GM18520 (cell line): ENCODE measurements around the gene SRBD1.
"Not testable (repeated sequence)": the region's sequence is repeated elsewhere in the genome, so short reads cannot be mapped to it uniquely, and the experiment has no call there.

Experiments
- ATAC-seq: cut with Tn5 transposase; IDR thresholded peaks from one replicate; pipeline ENCODE4 v1.9.1; 2021; ENCODE audit not compliant: unreplicated experiment

The SRBD1 gene

DNA sequence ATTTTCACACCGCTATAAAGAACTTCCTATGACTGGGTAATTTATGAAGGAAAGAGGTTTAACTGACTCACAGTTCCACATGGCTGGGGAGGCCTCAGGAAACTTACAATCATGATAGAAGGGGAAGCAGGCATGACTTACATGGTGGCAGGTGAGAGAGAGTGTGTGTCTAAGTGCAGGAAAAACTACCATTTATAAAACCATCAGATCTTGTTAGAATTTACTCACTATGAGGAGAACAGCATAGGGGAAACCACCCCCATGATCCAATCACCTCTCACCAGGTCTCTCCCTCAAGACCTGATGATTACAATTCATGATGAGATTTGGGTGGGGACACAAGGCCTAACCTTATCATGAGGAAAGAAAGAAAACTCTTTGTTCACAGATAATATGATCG is 174.6 kb downstream of the SRBD1 start:
- no peak for ATAC-seq

DNA sequence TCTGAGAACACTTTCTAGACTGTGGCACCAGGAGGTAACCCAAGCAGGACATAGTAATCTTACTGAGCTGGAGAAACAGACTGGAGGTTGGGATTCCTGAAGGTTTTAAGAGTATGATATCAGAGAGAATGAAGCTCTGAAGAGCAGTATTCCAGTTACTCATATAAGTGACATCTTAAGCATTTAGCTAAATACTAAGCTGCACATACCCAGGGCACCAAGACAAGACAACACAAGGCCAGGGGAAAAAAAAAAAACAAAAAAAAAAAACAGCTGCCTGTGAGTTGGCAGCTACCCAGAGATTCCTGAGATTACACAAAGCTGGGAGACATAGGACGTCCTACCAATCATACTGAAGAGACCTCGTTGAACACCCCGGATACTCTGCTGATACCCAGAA is 175.8 kb downstream of the SRBD1 start:
- ATAC-seq, result no peak

DNA sequence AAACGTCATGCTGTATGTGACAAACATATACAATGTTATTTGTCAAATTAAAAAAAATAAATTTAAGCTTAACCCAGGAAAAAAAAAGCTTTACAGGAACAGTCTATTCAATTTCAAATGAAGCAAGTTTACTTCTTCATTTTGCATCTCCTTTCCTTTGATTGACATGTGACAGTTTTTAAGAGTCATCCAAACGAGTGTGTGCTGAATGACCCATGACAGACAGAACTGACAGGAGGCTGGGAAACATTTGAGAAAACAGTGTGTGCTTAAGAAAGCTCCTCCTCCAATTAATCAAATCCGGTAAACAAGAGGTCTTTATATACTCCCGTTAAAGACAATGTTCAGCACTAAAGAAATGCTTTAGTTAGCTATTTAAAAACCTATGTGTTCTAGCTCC is 177.7 kb downstream of the SRBD1 start:
- no peak for ATAC-seq

DNA sequence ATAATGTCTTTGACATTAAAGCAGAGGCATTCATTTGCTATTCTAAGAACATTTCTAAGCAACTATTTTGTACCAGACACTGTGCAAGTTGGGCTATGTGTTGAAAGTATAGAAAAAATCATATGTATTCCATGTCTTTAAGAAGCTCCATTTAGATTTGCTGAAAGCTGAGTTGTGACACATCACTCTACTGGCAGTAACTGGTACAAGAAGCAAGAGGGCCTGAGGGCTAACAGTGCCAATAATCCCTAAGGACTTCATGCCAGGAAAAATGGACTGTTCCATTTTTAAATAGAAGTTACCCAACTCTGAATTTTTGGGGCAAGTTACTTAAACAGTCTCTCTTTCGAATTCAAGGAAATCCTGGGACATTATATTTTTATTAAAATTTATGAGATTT is 178.7 kb downstream of the SRBD1 start:
- ATAC-seq, result no peak

DNA sequence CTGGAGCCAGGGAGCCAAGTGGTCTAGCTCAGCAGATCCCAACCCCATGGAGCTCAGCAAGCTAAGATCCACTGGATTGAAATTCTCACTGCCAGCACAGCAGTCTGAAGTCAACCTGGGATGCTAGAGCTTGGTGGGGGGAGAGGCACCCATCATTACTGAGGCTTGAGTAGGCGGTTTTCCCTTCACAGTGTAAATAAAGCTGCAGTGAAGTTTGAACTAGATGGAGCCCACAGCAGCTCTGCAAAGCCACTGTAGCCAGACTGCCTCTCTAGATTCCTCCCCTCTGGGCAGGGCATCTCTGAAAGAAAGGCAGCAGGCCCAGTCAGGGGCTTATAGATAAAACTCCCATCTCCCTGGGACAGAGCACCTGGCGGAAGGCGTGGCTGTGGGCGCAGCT is 185.0 kb downstream of the SRBD1 start:
- ATAC-seq, result not testable (repeated sequence)

DNA sequence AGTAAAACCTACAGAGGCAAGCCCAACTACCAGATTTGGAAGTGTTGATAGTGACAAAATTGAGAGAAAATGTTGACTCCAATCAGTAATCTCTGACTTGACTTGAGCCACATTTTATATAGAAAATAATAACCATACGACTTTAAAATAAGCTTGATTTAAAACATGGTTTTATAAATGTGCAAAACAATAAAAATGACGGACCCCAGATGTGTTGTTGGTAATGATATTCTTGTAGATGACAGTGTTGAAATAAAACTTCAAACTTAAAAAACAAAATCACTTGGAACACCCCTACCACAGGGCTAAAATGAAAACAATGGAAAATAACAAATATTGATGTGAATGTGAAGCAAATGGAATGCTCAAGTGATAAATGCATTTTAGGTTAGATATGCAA is 188.1 kb downstream of the SRBD1 start:
- no peak for ATAC-seq

DNA sequence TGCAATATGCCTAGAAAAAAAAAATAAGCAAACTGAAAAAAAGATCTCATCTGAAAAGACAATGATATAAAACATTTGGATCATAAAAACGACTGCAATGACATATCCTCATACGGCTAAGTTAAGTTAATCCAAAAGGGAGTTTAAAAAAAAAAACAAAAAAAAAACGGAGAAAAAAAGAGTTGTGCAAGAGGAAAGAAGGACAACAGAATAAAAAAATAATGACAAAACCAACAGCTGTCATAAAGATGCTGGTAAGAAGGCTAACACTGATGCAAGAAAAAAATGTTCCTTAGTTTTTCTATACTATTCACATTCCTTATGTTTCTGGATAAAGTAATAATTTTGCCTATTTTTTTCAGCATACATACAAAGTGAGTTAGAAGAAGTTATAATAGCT is 192.5 kb downstream of the SRBD1 start:
- ATAC-seq, result no peak

DNA sequence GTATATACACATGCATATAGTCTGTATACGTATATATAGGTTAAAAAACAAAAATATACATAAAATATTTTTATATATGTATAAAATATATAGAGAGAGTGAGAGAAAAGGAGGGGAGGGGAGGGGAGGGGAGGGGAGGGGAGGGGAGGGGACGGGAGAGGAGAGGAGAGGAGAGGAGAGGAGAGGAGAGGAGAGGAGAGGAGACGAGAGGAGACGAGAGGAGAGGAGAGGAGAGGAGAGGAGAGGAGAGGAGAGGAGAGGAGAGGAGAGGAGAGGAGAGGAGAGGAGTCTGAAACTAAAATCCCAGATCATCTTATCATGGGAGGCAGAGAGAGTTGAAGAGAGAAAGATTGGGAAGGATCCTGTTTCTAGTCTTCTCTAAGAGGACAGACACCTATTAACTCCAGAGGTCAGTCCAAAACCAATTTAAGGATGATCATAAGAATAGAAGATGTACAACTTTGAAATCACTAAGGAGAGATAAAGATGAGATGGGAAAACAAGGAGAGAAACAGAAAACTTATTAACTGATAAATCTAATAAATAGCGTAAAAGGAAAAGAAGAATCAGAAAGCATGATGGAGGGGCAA is 195.4 kb downstream of the SRBD1 start:
- no peak for ATAC-seq

DNA sequence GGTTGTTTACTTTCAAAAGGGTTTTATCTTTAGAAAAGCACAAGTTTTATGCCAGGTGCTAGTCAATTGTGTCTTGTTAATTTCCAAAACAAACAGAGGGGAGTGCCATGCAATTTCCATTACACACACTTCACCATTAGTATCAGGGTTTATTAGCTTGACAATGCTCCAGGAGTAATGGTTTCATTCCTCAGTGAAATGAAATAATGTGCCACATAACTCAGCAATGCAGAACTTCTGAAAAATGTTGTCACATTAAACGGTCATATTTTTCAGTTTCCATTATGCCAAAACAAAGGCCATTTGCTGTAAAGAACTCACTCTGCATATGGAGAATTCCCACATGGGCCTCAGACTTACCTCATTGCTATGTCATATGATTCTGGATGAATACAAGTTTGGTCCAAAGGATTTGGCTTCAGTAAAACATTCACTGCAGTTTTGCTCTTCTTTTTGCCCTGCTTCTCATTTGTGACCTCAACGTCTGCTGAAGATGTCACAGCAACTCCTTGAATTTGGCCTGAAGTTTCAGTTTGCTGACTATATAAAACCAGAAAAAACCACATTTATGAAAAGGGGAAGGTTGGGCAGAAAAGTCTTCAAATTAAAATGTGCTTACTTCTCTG is 198.2 kb downstream of the SRBD1 start:
- ATAC-seq, result no peak

DNA sequence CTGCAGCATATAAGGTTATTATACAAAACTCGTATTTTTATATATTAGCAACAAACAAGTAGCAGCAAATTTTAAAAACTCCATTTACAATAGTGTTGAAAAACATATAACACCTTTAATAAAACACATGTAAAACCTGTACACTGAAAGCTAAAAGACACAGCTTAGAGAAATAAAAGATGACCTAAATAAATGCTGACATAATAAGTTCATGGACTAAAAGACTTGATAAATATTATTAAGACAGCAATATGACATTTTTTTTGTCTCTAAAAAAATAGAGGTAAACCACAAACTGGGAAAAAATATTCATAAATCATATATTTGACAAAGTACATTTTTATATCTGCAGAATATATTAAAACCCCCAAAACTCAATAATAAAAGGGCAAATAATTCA is 201.4 kb downstream of the SRBD1 start:
- no peak for ATAC-seq

DNA sequence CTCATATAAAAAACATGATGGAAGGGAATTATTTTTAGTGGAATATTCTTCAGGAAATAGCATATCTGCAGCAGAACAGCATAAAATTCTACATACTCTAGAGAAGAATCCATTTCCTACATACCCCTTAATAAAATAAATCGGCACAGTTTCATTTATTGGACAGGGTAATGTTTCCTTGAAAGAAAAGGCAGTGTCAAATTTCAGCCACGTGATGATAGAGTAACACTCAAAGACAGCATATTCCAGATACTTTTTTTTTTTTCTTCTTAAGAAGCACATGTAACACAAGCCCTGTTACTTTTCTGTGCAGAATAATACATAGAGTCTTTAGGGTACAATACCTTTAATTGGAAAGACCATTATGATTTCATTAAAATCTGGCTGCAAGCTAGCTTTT is 204.4 kb downstream of the SRBD1 start:
- no peak for ATAC-seq

DNA sequence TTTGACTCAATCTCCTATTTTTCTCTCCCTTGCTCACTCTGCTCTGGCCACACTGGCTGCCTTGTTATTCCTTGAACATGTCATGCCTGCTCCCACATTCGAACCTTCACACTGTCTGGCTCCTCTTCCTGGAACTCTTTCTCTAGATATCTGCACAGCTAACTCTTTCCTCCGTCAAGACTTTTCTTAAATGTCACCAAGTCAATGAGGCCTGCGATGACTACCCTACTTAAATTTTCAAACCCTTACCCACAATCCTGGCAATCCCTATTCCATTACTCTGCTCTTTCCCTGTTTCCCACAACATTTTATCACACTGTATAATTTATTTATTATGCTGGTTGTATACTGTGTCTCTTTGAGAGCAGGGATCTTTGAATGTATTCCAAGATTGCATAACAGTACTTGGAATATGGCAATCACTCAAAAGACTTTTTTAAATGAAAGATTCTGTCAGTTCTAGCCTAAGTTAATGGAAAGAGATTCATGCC is 206.2 kb downstream of the SRBD1 start:
- ATAC-seq, result no peak

DNA sequence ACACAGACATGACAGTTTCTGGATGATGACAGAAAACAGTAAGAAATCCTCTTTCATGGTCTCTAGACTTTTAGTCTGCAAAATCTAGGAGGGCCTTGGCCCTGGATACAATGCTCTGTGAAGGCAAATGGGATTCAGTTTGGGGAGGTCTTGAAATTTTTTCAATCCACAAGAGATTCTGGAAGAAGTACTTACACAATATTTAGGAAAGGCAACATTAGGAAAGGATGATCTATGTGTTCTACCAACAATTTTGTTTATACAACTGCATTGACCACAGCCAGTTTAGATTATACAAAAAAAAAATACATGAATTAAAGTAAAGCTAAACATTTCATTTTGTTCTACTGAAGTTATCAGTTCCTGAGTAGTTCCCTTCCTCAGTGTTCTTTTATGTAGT is 208.0 kb downstream of the SRBD1 start:
- ATAC-seq, result no peak

DNA sequence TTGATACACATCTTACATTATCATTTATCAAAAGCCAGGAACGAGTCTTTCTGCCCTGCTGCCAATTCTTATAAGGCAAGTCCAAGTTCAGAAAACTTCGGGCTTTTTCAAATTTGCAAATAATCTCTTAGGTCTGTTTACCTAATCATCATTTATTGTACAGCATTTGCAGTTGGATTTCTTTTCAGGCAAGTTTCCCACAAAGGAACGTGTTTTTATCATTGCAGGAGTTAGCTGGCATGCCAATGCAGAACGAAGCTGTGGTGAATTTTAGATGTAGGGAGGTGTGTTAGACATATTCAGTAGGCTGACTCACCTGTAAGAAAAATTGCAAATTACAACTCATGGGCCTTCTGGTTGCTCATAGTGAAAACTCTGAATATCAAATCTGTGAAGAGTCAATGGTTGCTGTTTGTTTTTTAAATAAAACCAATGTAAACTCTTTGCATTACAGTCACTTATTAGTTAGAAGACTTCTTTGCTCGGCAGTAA is 209.6 kb downstream of the SRBD1 start:
- no peak for ATAC-seq

DNA sequence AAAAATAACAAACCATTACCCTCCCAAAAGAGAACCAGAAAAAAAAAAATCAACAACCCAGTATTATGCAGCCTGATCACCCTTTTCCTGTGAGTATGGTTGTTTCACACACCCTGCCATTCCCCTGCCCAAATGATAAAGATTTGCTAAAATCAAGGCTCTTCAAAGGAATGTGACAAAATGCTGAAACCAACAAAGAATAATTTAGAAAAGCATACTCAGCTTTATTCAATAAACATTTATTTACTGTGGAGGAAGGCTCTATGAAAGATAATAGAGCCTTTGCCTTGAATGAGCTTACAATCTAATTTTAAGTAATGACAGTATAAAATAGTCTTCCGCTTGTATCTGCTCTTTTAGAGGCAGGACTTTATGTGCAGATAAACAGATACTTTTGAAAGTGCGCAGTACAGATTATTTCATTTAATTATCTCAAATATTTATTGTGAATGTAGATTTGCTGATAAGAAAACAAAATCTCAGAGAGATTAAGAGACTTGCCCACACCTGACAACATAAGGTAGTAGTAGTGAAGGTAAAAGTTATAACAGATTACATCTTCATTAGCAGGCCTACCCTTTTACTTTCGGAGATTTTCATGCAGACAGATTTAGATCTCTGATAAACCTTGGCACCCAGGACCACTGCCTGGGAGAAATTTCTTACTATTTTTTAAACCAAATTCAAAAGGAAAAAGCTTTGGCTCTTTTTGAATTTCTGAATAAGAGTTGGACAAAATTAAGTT is 211.9 kb downstream of the SRBD1 start:
- no peak for ATAC-seq

DNA sequence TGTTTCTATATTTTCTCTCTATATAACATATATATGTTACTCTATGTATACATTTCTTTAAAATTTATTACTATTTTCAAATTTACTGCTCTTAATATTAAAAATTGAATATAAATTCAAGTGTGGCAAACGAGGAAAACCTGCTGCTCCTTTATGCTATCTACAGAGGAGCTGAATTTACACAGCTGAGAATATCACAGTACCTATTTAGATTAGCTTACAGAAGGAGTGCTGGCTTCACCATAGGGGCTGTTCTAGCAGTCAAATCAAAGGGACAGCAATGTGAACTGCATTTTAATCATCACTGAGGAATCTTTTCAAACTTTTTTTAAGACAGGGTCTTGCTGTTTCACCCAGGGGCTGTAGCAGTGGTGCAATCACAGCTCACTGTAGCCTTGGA is 213.8 kb downstream of the SRBD1 start:
- no peak for ATAC-seq

DNA sequence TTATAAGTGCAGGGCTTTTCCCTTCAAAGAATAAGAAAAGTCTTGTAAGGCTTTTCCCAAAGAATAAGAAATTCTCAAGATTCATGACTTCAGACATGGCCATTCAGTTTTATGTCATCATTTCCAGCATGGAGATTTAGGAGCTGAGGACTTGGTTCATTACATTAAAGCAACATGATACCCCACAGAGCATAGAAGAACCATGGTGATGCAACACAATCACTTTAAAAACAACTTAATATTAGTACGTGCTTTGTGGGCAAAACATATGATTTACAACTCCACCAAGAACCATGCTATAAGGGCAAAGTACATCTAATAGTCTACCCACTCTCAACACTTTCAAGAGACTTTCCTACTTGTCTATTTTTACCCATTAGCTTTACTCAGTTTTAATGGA is 214.4 kb downstream of the SRBD1 start:
- ATAC-seq, result no peak

DNA sequence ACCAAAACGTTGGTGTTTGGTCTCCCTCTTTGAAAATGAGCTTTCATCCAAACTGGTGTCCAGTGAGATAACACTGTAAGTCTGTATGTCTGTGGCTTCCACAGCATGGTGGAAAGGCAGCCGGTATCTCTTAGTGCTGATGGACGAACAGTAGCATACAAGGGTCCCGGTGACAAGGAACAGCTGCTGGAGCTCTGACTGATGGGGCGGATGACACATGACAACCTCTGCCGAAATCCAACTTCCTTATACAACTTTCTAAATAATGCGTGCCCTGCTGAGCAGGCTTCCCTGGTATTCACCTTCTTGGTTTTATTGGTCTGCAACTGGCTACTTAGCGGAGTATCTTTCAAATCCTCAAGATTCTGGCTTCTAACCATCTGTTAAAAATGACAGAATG is 216.2 kb downstream of the SRBD1 start:
- ATAC-seq, result no peak

DNA sequence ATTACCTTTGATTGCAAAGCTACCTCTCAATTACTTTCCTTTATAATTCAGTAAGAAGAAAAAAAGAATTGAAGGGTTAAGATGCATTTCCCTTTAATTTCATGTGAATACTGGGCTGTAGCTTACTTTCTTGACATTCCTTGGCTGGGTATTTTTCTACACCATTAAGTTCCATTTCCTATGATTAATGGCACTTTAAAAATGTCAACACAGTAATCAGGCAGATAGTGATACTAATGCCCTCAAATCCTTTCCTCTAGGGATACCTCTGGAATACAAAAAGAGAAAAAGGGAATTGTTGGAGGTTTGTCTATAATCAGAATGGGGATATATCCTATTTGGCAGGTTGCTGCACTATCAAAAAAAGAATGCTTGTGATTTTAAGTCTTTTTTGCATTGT is 216.9 kb downstream of the SRBD1 start:
- ATAC-seq, result no peak

DNA sequence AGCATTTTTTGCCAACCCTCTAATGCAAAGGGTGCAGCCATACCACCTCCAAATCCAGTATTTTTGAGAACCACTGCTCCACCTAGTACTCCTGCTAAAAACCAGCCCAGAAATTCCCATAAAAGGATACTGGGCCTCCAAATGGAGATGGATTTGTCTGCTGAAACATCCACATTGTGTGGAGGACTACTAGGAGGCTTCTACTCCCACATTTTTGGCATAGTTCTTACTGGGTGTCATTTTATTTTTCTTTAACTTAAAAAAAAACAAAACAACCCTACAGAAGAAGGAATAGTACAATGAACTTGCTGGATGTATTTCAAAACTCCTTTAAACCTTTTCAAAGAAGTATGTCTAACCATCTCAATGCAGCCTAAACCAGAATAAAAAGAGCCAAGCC is 219.2 kb downstream of the SRBD1 start:
- no peak for ATAC-seq

DNA sequence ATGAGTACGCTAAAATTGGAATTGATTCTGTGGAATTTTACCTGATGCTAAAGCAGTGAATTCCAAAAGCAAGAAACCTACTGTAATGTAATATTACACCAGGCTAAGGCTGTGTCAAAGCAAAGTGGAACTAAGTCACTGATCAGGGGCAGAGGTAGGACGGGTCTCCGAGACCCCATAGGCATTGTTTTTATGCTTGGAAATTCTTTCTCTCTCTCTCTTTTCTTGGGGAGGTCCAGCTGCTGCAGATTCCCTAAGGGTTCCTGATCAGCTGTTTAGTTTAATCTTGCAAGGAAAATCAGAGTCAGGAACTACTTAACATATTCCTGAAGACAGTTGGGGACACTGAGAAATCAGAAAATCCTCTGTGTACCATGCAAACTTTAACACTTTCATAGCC is 220.2 kb downstream of the SRBD1 start:
- no peak for ATAC-seq

DNA sequence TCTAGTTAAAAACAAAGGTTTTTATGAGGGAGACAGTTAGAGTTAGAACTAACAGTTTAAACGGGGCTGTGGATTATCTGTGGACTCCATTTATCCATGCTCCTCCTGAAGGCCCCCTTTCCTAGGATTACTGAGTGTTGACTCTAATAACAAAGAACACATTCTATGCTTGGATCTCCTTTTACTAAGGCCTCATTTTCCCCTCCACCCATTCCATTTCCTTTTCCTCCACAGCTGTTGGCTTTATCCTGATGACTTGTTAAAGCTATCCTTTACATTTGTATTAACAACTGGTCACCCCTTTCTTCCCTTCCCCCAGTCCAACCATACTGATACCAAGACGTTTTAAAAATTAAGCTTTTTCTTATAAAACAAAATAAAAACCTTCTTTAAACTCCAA is 220.6 kb downstream of the SRBD1 start:
- no peak for ATAC-seq
